ENCODE measurements around the gene WNT4. TPM values are rescaled to one million over a fixed set of nuclear protein-coding genes. Genes with fewer than 3 reads are reported as not detected.
"Not testable (repeated sequence)": the region's sequence is repeated elsewhere in the genome, so short reads cannot be mapped to it uniquely, and the experiment has no call there.

WNT4 gene
- total and polyA plus RNA-seq, 10 donors = 0.07 to 0.47 (median 0.16) TPM; not detected in 1

GRCh38 chr1:22096463-22096862 is 46.4 kb downstream of the WNT4 start:
- WGBS, 5 donors = 94 to 96% (median 95%) methylated on average over 3 of the region's 3 CpGs
- intact Hi-C loops (cut with DNase I; ENCODE audit: low total_unique reads) = no loop called here
- no peak overlapping the region for H3K4me3 ChIP-seq
- peaks cover 0 to 98% (median 61%) of the 10 kb centered on the region in 6 donors for H3K36me3 ChIP-seq
- no peaks in the 10 kb centered on the region for H3K27me3 ChIP-seq (replicated peaks in 1 of 7)
- no peak overlapping the region for H3K27ac ChIP-seq
- no peak for TF ChIP-seq CTCF (IDR thresholded peaks at IDR 0.05 in 8 of 11, conservative IDR thresholded peaks at IDR 0.05 in 3 of 11)
- TF ChIP-seq POLR2AphosphoS5 (IDR thresholded peaks at IDR 0.05) = no peak
- no peak for TF ChIP-seq POLR2A (IDR thresholded peaks at IDR 0.05)
- H3K9me3 ChIP-seq = no peaks in the 10 kb centered on the region
- no peak for DNase-seq
- peaks cover 7 to 75% (median 37%) of the 10 kb centered on the region in 6 donors for H3K4me1 ChIP-seq

- Histone ChIP-seq H3K9me3 (no peaks in the 10 kb centered on the region), H3K4me1 (peaks cover 7 to 75% (median 37%) of the 10 kb centered on the region in 6 donors), H3K27me3 (replicated peaks in 1 of 7) (no peaks in the 10 kb centered on the region), H3K36me3 (peaks cover 0 to 98% (median 61%) of the 10 kb centered on the region in 6 donors), H3K27ac (no peak overlapping the region), H3K4me3 (no peak overlapping the region)
- no peak for DNase-seq
- WGBS, 5 donors = 94 to 99% (median 97%) methylated on average over 5 of the region's 5 CpGs
- no peak for TF ChIP-seq CTCF (IDR thresholded peaks at IDR 0.05 in 8 of 11, conservative IDR thresholded peaks at IDR 0.05 in 3 of 11)
- TF ChIP-seq POLR2A (IDR thresholded peaks at IDR 0.05) = no peak
- no peak for TF ChIP-seq POLR2AphosphoS5 (IDR thresholded peaks at IDR 0.05)
- intact Hi-C loops (cut with DNase I; ENCODE audit: low total_unique reads) = no loop called here
Observed at GRCh38 chr1:22096036-22096435, 46.9 kb downstream of the WNT4 start.

GRCh38 chr1:22093513-22093912 is 49.4 kb downstream of the WNT4 start:
- Histone ChIP-seq H3K4me3 (no peak overlapping the region), H3K4me1 (peaks cover 28 to 75% (median 50%) of the 10 kb centered on the region in 6 donors), H3K27ac (no peak overlapping the region), H3K27me3 (replicated peaks in 1 of 7) (no peaks in the 10 kb centered on the region), H3K36me3 (peaks cover 0 to 94% (median 53%) of the 10 kb centered on the region in 6 donors), H3K9me3 (no peaks in the 10 kb centered on the region)
- TF ChIP-seq POLR2A (IDR thresholded peaks at IDR 0.05) = no peak
- no peak for TF ChIP-seq CTCF (IDR thresholded peaks at IDR 0.05 in 8 of 11, conservative IDR thresholded peaks at IDR 0.05 in 3 of 11)
- no peak for TF ChIP-seq POLR2AphosphoS5 (IDR thresholded peaks at IDR 0.05)
- 81 to 95% (median 88%) methylated on average over 1 of the region's 1 CpG for WGBS, 5 donors
- no peak for DNase-seq
- intact Hi-C loops (cut with DNase I; ENCODE audit: low total_unique reads) = no loop called here

GRCh38 chr1:22092026-22092768 is 50.7 kb downstream of the WNT4 start:
- H3K4me1 ChIP-seq = peaks cover 38 to 86% (median 64%) of the 10 kb centered on the region in 6 donors
- WGBS, 5 donors = 27 to 45% (median 38%) methylated on average over 2 to 3 of the region's 3 CpGs
- H3K27ac ChIP-seq = peak overlapping the region in 2 of 8 donors; percentile 10 to 18
- H3K4me3 ChIP-seq; intact Hi-C loops (cut with DNase I; ENCODE audit: low total_unique reads); H3K27me3 ChIP-seq (replicated peaks in 1 of 7); DNase-seq; H3K9me3 ChIP-seq: not testable (repeated sequence)
- peaks cover 0 to 94% (median 48%) of the 10 kb centered on the region in 6 donors for H3K36me3 ChIP-seq
